ES-I3 (cell line): Measurements from ENCODE around the gene PHETA2.
A peak's percentile ranks its signal among the peaks of the same experiment; 100 is the strongest.
"Not testable (repeated sequence)": the region's sequence is repeated elsewhere in the genome, so short reads cannot be mapped to it uniquely, and the experiment has no call there.

Experiments used
- H3K36me3 ChIP-seq: 2 replicates; pipeline ENCODE4 v1.6.1; 2013; ENCODE audit warnings: mild to moderate bottlenecking, low read length, control low read depth, moderate library complexity; ENCODE audit not compliant: insufficient read depth
- H3K4me1 ChIP-seq: 2 replicates; pipeline ENCODE4 v1.6.1; 2013; ENCODE audit warnings: mild to moderate bottlenecking, control low read depth, low read length; ENCODE audit not compliant: insufficient read depth
- H3K9ac ChIP-seq: 2 replicates; pipeline ENCODE4 v1.6.1; 2013; ENCODE audit warnings: low read depth, mild to moderate bottlenecking, low read length, moderate library complexity
- H3K9me3 ChIP-seq: 2 replicates; pipeline ENCODE4 v1.6.1; 2013; ENCODE audit warnings: mild to moderate bottlenecking, low read length, moderate library complexity; ENCODE audit not compliant: control insufficient read depth, insufficient read depth

The PHETA2 gene

DNA sequence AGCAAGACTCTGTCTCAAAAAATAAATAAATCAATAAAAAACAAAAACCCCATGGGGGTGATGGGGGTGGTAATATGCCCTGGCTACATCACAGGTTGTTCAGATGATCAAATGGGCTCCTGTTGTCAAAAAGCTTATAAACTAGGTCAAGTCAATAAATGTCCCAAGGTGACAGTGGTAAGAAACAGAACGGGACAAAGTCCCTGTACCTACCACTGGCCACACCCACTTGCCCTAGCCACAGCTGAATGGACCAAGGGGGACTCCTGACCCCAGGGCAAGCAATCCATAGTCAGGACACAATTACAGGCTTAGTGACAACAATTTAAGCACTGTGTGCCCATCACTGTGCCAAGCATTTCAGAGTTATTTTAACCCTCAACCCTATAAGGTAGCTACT is 9.4 kb upstream of the PHETA2 start:
- Histone ChIP-seq H3K9me3 (peaks cover 3% of the 10 kb centered on the region; the same call in 1 of the 2 replicates), H3K4me1 (peaks cover 19% of the 10 kb centered on the region), H3K9ac (no peak overlapping the region), H3K36me3 (peaks cover 2% of the 10 kb centered on the region; the same call in 1 of the 2 replicates)

DNA sequence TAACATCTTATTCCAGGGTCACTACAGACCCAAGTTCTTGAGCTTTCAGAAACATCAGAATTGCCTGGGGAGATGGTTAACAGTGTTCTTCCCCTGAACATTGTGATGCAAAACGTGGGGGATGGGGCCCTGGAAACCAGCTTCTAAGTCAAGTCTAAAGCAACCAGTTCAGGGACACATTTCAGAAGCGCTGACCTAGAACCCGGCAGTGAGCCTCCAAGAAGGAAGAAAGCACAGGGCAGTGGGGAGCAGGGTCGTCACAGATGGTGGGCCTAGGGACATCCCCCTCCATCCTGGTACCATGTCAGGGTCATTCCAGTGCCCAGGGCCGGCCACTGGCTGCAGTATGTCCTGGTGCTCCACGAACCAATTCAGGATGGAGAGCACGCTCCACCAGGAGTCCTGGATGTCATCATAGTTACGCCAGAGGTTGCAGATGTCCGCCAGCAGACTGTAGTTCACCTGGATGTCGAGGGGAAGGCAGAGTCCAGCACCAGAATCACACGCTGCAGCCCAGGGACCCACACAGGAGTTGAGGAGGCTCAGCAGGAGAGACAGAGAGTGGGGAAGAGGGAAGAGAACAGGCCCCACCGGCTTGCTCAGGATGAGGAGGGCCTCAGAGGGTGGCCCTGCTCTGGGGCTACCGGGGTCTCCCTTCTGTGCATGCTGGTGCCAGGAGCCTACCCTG is 8.5 kb upstream of the PHETA2 start:
- no peak overlapping the region; the same call in 1 of the 2 replicates for H3K9ac ChIP-seq
- no peaks in the 10 kb centered on the region for H3K9me3 ChIP-seq
- peaks cover 19% of the 10 kb centered on the region for H3K4me1 ChIP-seq
- H3K36me3 ChIP-seq, result peaks cover 2% of the 10 kb centered on the region; the same call in 1 of the 2 replicates

DNA sequence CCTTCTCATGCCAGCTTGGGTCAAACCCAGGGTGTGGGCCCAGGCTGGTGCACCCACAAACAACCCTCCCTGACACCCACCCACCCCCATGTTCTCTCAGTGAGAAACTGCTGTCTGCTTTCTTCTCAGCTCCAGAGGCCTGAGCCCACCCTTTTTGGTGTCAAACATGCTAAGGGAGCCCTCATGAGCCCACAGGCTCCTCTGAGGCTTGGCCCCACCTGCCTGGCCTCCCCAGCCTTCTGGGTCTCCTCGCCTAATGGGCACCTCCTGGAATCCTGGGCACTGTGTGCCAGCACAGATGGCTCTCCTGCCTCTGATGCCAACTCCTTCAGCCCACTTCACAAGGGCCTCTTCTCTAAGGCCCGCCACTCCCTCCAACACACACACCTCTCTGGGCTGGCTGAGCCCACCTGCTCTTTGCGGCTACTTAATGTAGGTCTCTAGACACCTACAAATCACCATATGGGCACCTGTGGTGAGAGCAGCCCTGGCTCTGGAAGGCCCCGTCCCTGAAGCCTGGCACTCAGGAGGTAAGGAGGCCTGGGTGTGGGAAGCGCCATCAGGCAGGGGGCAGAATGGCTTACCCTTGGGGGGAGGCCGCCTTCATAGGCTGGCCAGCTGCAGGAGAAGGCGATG is 7.8 kb upstream of the PHETA2 start:
- H3K9ac ChIP-seq, result no peak overlapping the region
- H3K36me3 ChIP-seq, result peaks cover 2% of the 10 kb centered on the region; the same call in 1 of the 2 replicates
- H3K4me1 ChIP-seq, result peaks cover 19% of the 10 kb centered on the region
- H3K9me3 ChIP-seq, result no peaks in the 10 kb centered on the region

DNA sequence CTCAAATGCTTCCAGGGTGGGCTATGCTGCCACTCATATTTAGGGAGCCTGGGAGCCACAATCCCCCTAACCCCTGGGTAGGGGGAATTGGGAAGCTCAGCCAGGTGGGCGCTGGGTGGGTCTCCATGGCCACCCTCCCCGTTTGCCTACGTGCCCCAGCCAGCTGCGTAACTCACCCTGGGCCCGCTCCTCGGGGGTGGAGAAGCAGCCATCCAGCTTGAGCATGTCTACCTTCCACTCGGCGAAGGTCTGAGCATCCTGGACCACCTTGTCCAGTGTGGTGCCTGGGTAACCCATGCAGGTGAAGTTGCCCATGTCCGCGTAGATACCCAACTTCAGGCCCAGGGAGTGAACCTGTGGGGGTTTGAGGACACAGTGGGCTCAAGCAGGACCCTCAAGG is 7.1 kb upstream of the PHETA2 start:
- H3K4me1 ChIP-seq, result peaks cover 19% of the 10 kb centered on the region
- peaks cover 1% of the 10 kb centered on the region; the same call in 1 of the 2 replicates for H3K36me3 ChIP-seq
- no peak overlapping the region for H3K9ac ChIP-seq
- H3K9me3 ChIP-seq, result no peaks in the 10 kb centered on the region

DNA sequence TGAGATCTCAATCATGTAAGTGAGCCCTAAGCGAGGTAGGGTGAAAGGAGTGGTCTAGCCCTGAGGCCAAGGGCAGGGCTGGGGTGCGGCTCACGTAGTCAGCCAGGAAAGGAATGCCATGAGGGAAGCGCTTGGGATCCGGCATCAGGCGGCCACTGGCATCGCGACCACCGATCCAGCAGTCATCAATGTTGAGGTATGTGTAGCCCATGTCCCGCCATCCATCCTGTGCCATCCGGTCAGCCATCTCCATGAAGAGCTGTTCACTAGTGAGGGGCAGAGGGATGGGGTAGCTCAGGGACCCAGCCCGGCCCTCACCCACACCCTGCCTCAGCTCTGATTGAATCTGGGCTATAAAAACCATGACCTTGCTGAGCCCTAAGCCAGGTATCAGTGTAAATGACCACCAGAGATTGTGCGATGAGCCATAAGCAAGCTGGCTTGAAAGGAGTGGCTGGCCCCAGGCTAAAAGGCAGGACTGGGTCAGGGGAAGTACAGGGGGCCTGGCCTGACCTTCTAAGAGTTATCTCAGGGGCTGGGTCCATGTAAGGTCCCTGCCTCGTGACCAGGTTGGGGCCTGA is 6.3 kb upstream of the PHETA2 start:
- Histone ChIP-seq H3K9me3 (no peaks in the 10 kb centered on the region), H3K9ac (no peak overlapping the region), H3K4me1 (peaks cover 19% of the 10 kb centered on the region), H3K36me3 (no peaks in the 10 kb centered on the region)

DNA sequence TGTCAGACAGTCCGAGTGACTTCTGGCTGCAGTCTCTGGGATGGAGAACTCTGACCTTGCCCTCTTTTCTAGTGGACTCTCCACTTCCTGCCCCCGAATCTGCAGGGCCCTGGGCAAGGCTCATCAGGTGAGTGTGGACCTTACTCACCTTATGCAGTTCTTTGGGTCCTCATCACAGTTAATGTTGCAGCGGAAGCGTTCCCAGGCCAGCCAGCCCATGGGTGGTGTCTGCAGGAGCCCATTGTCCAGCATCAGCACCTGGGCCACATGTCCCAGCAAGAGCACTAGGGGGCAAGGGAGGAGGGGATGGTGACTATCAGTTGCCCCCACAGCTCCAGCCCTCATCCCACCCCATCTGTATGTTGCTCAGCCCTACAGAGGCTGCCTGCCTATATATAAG is 5.8 kb upstream of the PHETA2 start:
- H3K36me3 ChIP-seq, result no peaks in the 10 kb centered on the region
- H3K4me1 ChIP-seq, result peaks cover 19% of the 10 kb centered on the region
- no peak overlapping the region for H3K9ac ChIP-seq
- H3K9me3 ChIP-seq, result no peaks in the 10 kb centered on the region

DNA sequence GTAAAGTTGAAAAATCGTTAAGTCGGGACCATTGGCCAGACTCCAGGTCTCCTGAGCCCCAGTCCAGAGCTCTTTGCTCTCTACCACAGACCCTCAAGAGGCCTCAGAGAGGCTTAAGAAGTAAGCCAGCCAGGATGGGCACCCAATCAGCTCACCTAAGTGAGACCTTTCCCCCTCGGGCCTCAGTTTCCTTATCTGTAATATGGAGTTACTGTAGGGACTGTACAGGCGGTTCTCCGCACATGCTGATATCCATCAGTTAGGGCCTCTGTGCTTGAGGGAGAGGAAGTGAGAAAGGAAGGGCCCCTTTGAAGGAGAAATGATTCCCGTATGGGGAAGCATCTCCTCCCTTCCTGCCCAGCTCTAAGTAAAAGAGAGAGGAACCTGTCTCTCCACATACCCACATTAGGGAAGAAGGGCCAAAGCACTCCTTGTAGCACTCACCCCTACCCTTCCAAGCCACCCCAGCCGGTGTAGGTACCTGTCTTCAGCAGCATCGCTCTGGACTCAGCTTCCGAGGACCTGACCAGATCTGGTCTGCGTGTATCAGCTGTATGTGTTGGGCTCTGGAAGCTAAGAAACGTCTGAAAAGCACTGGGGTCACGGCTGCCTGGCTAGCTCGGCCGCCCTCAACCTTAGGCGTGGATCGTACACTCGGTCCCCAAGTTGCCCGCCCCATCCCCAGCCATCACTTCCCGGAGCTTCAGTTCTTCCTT is 4.1 kb upstream of the PHETA2 start:
- peaks cover 15% of the 10 kb centered on the region for H3K4me1 ChIP-seq
- H3K9ac ChIP-seq, result peak overlapping the region; percentile 66; the same call in 1 of the 2 replicates
- H3K36me3 ChIP-seq, result no peaks in the 10 kb centered on the region
- H3K9me3 ChIP-seq, result no peaks in the 10 kb centered on the region

DNA sequence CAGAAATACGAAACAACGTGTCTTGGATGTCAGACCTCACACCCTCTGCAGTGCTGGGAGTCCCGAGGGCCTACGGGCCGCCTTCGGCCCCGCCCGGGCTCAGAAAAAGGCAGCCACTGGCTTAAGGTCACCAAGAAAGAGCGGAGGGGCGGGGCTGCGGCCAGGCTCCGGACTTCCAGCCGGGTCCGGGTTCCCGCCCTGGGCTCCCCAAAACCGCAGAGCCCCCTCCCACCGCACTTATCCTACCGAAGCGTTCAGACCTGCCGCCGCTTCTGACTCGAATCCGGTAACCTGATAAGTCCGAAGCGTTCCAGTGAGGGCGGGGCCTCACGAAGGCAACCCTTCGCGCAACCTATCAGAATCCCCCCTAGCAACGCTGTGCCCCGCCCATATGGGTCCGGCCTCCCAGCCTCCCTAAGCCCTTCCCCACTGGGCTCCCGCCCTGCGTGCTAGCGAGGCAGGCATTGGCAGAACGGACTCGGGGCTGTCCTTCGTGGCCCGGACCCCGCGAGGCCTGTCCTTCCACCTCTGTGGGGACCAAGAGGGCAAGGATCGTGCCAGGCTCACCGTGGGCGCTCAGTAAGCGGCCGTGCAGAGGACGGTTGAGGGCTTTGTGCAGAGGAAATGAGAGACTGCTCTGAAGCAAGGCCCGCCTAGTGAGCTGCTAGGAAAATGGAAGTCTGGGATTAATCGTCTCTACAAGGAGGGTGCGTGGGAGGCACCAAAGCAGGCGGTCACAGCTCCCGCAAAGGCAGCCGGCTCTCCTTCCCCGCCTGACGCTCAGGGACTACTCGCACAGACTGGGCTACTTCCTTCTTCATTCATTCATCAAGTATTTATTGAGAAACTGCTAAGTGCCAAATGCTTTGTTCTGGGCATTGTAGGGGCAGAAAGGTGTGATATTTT is 3.3 kb upstream of the PHETA2 start, which contains the start of gene NAGA:
TSS of gene NAGA (minus strand) at position 296 of the 906 bp plus-strand sequence. CDS start 515 bp downstream, outside the sequence.
- H3K36me3 ChIP-seq, result no peaks in the 10 kb centered on the region
- no peaks in the 10 kb centered on the region for H3K9me3 ChIP-seq
- peak within 1 kb of the TSS; percentile 66; the same call in 1 of the 2 replicates for H3K9ac ChIP-seq
- peaks cover 8% of the 10 kb centered on the region; the same call in 1 of the 2 replicates for H3K4me1 ChIP-seq

DNA sequence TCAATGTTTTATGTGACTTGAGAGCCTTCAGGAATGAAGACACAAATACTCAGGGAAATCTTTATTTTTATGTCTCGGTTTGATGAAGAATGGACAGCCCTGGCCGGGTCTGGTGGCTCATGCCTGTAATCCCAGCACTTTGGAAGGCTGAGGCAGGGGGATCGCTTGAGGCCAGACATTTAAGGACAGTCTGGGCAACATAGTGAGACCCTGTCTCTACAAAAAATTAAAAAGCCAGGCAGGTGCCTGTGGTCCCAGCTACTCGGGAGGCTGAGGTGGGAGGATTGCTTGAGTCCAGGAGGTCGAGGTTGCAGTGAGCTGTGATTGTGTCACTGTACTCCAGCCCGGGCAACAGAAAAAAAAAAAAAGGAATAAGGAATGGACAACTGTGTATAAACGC is 2.5 kb upstream of the PHETA2 start:
- not testable (repeated sequence) for H3K9me3 ChIP-seq, H3K36me3 ChIP-seq, H3K4me1 ChIP-seq
- peak overlapping the region; percentile 66; the same call in 1 of the 2 replicates for H3K9ac ChIP-seq

DNA sequence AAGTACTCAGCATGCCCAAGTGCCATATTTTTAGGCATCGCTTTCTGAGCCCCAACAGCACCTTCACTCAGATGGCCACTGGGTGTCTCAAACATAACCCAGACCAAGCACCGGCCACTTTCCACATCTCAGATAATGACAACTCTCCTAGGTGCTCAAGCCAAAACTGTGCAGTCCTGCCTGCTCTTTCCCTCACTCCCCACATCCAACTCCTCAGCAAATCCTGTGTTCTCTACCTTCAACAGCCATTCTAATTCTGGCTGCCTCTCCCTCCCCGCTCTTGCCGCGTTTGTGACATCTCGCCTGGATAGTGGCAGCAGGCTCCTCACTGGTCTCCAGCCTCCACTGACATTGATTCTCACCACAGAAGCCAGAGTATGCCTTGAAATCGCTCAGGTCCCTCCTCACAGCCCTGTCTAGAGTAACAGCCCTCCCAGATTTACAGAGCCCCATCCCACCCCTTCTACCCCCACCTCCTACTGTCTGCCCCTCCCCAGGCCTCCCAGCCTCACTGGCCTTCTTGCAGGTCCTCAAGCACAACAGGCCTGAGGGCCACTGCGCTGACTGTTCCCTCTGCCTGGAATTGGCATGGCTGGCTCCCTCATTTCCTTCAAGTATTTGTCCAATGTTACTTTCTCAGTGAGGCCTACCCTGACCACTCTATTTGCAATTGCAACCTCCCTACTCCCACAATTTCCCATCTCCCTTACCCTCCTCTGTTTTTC is 1.3 kb upstream of the PHETA2 start:
- Histone ChIP-seq H3K9me3 (no peaks in the 10 kb centered on the region), H3K9ac (no peak overlapping the region), H3K4me1 (no peaks in the 10 kb centered on the region), H3K36me3 (no peaks in the 10 kb centered on the region)

DNA sequence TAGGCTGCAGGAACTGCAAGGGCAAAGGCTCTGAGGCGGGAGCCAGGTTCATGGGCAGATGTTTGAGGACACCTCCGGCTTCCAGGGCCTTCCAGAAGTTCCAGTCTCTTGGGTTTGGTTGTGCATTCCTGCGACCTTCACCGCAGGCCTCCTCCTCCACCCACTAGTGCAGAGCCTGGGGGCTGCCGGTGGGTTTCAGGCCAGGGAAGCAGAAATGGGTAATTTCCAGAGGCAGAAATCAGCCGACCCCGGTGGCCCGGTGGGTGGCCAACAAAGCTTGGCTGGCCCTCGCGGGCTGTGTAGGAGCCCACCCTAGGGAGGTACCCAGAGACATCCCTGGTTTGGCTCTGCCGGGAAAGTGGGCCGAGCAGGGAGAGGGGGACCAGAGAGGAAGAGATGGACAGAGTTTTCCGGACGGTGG is 417 bp upstream of the PHETA2 start:
- Histone ChIP-seq H3K9me3 (no peaks in the 10 kb centered on the region), H3K36me3 (no peaks in the 10 kb centered on the region), H3K4me1 (0 out of 2 replicates have a peak, but pooled peaks cover 5% of the 10 kb centered on the region), H3K9ac (peak overlapping the region; percentile 55; the same call in 1 of the 2 replicates)

DNA sequence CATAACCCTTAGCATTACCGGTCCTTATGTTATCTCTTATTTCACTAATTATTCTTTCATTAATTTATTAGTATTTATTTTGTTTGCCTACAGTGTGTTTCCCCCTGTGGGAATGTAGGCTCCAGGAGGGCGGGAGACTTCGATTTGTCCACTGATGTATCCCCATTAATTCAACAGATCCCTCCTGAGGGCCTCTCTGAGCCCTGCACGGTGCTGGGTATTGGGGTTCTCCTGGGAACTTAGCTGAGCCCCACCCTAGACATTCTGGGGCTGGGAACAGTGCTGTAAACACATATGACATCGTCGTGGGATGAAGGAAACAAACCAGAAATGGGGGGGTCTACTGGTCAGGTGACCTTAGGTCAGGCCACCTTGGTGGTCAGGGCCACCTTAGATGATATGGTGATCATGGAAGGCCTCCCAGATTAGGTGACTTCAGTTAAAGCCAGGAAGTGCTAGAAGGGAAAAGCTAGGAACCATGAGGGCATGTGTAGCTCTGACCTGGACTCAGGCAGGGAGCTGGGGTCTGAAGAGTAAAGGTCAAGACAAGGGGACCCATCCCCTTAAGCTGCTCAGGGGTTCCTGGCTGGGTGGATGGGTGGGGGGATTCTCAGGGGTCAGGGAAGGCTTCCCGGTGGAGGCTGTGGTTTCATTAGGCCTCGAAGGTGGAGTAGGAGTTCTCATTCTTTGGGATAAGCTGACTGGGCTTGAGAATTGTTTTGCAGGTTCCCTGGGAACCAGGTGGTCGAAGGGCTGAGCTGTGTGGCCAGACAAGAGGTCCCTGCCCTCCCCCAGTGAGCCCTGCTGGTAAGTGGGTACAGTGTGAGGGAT is 1.0 kb downstream of the PHETA2 start:
- Histone ChIP-seq H3K9me3 (no peaks in the 10 kb centered on the region), H3K4me1 (0 out of 2 replicates have a peak, but pooled peaks cover 5% of the 10 kb centered on the region), H3K9ac (peak overlapping the region; percentile 55; the same call in 1 of the 2 replicates), H3K36me3 (no peaks in the 10 kb centered on the region)
